Stimulated activated CD4-positive, alpha-beta T cell treated with anti-CD3 and anti-CD28 coated beads, Interleukin-4, amount 100 ng/mL, for 4 hours (primary cell): ENCODE data around the gene ASB6.
"Not testable (repeated sequence)": the region's sequence is repeated elsewhere in the genome, so short reads cannot be mapped to it uniquely, and the experiment has no call there.

Experiments used
- DNase-seq, 2 experiments: peaks; one replicate each; pipeline ENCODE4 v3.0.0-alpha.2; 2020

ASB6 gene

GRCh38 chr9:129666575-129666974, 24.6 kb upstream of the ASB6 start:
- DNase-seq: no peak

- DNase-seq: no peak
Measured at GRCh38 chr9:129665814-129666520, 24.0 kb upstream of the ASB6 start.

GRCh38 chr9:129665389-129665775, 23.4 kb upstream of the ASB6 start, which contains the start of gene PRRX2:
TSS of gene PRRX2 (plus strand) at chr9:129665647. CDS start at chr9:129665868, 221 bp downstream.
- peak; percentile 32 to 55 for DNase-seq

- peak in 1 of 2 experiments; percentile 14 for DNase-seq
Measured at GRCh38 chr9:129664746-129665388, 22.9 kb upstream of the ASB6 start.

GRCh38 chr9:129662239-129662638, 20.3 kb upstream of the ASB6 start:
- DNase-seq: not testable (repeated sequence)

- DNase-seq: no peak
Measured at GRCh38 chr9:129661029-129661428, 19.1 kb upstream of the ASB6 start.

GRCh38 chr9:129656795-129657390, 14.9 kb upstream of the ASB6 start:
- DNase-seq: no peak

GRCh38 chr9:129655696-129656095, 13.7 kb upstream of the ASB6 start:
- DNase-seq: no peak

- DNase-seq: no peak
Measured at GRCh38 chr9:129655154-129655553, 13.2 kb upstream of the ASB6 start.

- DNase-seq: no peak
Measured at GRCh38 chr9:129654554-129655040, 12.6 kb upstream of the ASB6 start.

- no peak for DNase-seq
Measured at GRCh38 chr9:129653823-129654553, 12.0 kb upstream of the ASB6 start.

GRCh38 chr9:129650680-129651235, 8.8 kb upstream of the ASB6 start:
- no peak for DNase-seq

GRCh38 chr9:129649726-129650679, 8.1 kb upstream of the ASB6 start:
- no peak for DNase-seq

- DNase-seq: no peak
Measured at GRCh38 chr9:129648764-129649115, 6.8 kb upstream of the ASB6 start.

GRCh38 chr9:129648092-129648763, 6.3 kb upstream of the ASB6 start:
- no peak for DNase-seq

- no peak for DNase-seq
Measured at GRCh38 chr9:129647635-129648034, 5.7 kb upstream of the ASB6 start.

- no peak for DNase-seq
Measured at GRCh38 chr9:129646654-129647053, 4.7 kb upstream of the ASB6 start.

GRCh38 chr9:129646252-129646651, 4.3 kb upstream of the ASB6 start:
- no peak for DNase-seq

GRCh38 chr9:129644902-129645301, 3.0 kb upstream of the ASB6 start:
- no peak for DNase-seq

GRCh38 chr9:129644365-129644764, 2.4 kb upstream of the ASB6 start:
- DNase-seq: no peak

- DNase-seq: no peak
Measured at GRCh38 chr9:129643706-129644105, 1.8 kb upstream of the ASB6 start.
